Stimulated activated CD8-positive, alpha-beta memory T cell treated with anti-CD3 and anti-CD28 coated beads, Interleukin-2, amount 100 ng/mL, for 1 hour (primary cell): Measurements from ENCODE around the gene GAL3ST3.

Experiments used
- DNase-seq, 2 donors: peaks; one replicate each; pipeline ENCODE4 v3.0.0-alpha.2; 2020; ENCODE audit warnings: low read depth in 2 of 2

The GAL3ST3 gene

DNA sequence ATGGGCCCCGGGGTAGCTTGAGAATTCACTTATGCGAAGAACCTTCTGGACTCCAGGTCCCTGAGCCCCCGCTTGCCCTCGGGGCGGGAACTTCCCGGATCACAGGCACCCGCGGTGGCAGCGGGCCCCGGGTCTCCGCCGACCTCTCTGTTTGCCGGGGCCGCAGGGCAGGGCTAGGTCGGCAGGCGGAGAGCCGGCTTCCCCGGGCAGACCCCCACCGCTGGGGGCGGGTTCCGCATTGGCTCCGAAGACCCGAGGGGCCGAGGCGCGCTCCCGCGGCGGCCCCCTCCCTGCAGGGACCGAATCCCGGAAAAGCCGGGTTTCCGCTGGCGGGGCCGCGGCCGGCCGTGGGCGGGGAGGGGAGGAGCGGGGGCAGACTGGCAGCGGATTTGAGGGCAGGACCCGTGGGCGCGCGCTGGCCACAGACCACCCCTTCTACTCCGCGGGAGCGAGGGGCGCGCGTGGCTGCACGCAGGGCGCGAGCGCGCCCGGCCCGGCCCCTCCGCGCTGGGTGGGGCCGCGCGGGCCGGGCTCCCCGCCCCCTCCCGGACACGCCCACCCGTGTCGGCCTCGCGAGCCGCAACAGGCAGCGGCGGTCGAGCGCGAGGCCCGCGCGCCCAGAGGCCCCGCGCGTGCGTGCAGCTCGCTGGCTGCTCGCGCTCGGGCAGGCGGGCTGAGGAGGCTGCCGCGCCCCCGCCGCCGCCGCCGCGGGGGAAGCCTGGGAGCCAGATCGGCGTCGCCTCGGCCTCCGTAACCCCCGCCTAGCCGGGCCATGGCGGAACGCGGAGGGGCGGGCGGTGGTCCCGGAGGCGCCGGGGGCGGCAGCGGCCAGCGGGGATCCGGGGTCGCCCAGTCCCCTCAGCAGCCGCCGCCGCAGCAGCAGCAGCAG lies 21.0 kb upstream of the GAL3ST3 start, which contains the start of gene PACS1:
PACS1 (plus strand) TSS at position 558 of the 889 bp plus-strand sequence; CDS start at position 773, 215 bp downstream.
- DNase-seq, result peak; percentile 59

DNA sequence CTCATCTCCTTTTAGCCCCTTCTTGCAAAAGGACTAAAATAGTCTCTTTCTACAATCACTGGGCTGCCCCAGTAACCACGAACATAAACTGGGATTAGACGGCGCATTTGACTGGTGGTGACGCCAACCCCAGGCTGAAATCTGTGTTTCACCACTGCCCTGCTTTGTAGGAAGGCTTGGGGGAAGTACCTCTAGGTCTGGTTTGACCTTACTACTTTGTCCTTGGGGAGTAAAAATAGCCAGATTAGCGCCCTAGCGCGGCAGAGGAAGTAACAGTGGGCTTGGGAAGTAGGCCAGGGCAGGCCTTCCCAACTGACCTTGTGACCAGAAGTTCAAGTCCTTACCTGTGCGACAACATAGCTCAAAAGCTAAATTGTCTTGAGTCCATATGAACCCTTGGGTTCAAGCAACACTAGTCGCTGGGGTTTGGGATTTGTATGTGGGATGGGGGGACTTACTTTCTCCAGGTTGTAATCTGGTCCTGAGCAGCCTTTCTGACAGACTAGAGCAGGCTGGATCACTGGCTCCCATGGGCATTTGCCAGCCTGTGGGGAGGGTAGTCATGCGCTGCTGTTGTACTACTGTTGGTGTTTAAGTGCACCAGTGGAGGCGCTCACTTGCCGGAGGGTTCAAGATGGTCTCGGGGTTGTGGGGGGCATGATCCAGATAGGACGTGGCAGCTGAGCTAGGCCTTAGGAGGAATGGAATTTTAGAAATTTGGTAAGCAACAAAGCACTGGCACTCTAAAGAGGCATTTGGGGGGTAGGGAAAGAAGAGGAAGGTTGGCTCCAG lies 20.2 kb upstream of the GAL3ST3 start:
- no peak for DNase-seq

DNA sequence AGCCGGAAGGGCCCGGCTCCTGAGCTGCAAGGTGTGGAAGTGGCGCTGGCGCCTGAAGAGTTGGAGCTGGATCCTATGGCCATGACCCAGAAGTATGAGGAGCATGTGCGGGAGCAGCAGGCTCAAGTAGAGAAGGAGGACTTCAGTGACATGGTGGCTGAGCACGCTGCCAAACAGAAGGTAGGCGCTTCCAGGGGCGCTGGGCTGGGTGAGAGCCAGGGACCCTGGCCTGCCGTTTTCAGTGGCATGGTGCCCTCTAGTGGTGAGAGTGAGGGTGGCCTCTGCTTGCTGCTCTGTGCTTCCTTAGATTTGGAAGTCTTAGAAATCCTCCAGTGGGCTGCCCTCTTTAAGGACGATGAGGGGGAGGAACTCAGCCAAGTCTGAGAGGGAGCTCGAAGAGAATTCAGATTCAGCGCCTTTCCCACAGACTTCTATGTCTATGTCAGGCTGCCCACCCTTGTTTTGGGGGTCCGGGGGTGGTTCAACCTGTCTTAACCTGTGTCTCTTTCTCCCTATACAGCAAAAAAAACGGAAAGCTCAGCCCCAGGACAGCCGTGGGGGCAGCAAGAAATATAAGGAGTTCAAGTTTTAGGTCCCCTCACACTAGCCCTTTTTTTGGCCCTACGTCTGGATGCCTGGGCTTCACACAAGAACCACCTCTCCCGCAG lies 19.3 kb upstream of the GAL3ST3 start:
- peak; percentile 53 to 64 for DNase-seq

DNA sequence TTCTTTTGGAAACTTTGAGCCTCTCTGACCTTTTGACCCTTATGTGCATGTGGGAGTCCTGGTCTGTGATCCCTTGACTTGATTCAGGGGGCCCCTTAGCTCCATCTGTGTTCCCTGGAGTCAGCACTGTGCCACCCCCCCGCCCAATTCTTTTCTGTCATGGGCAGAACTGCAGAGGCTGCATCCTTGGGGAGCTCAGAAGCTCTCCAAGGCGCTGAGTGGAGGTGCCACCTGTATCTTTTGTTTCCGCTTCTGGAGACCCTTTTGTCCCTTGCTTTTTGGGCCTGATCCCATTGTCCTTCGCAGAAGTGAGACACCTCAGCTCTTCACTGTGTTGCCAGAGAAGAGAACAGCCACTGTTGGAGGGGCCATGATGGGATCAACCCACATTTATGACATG lies 18.7 kb upstream of the GAL3ST3 start:
- DNase-seq, result no peak

DNA sequence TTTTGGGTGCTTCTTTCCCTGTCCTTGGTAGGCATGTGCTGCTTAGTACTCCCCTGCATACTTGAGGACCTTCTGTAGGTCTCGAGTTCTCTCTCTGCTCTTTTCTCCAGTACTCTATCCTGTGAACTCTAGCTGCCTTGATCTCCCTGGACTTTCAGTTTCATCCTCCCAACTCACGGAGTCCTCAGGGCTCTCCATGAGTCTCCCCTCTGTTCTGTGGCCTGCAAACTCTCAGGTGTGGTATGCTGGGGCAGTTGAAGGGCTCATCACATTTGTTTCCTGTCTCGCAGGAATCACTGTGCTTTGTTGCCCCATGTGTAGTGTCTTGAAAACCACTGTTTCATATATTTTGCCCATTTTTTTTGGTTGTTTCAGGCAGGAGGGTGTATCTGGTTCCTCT lies 17.8 kb upstream of the GAL3ST3 start:
- no peak for DNase-seq

DNA sequence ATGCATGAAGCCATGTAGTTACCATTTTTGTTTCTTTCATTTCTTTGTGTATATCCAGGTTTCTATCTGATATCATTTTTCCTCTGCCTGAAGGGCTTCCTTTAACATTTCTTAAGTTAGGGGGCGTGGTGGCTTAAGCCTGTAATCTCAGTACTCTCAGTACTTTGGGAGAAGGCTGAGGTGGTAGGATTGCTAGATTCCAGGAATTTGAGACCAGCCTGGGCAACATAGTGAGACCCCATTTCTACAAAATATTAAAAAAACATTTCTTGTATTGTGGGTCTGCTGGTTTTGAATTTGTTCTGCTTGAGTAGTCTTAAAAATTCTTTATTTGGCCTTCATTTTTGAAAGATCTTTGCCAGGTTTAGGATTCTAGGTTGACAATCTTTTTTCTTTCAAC lies 15.6 kb upstream of the GAL3ST3 start:
- DNase-seq, result no peak

DNA sequence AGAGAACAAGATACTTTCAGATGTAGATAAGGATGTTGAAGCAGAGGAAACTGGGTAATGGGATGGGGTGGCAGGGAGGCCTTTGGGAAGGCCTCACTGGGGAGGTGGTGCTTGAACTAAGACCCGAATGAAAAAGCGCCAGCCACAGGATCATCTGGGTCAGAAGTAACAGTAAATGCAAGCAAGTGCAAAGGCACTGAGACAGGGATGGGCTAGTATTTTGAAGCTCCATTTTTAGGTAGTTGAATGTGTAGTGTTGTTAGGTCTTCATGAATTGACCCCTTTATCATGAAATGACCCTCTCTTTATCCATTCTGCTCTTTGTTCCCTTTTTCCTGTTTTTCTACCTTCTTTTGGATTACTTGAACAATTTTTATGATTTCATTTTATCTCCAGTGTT lies 14.9 kb upstream of the GAL3ST3 start:
- DNase-seq, result no peak

DNA sequence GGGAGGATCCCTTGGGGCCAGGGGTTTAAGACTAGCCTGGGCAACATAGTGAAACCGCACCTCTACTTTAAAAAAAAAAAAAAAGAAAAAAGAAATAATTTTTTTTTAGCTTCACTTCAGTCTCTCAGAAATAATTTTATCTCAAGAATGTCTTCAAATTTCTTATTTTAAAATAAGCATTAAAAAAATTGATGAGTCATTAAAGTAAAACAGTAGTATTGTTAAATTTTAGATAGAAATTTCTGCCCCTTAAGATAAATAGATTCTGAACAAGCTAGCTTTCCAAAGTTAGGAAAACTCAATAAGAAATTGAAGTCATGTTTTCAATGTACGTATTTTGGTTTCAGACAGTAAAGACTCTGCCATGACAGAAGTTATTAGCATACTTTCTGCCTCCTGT lies 13.4 kb upstream of the GAL3ST3 start:
- DNase-seq, result no peak

DNA sequence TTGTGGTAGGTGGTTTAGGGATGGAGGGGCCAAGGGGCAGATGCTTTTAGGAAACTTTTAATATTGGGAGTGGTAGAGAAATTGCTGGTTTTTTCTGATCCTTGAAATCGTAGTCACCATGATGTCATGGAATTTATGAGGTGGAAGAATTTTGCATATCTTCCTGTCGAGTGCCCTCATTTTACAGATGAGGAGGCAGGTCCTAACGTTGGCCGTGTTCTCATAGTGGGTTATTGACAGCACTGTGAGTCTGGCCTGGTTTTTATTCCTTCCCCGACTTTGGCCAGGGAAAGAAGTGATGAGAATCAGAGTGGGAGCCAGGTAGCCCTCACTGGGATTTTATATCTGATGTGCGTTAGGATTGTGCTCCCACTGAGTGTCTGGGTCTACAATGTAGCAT lies 12.3 kb upstream of the GAL3ST3 start:
- no peak for DNase-seq

DNA sequence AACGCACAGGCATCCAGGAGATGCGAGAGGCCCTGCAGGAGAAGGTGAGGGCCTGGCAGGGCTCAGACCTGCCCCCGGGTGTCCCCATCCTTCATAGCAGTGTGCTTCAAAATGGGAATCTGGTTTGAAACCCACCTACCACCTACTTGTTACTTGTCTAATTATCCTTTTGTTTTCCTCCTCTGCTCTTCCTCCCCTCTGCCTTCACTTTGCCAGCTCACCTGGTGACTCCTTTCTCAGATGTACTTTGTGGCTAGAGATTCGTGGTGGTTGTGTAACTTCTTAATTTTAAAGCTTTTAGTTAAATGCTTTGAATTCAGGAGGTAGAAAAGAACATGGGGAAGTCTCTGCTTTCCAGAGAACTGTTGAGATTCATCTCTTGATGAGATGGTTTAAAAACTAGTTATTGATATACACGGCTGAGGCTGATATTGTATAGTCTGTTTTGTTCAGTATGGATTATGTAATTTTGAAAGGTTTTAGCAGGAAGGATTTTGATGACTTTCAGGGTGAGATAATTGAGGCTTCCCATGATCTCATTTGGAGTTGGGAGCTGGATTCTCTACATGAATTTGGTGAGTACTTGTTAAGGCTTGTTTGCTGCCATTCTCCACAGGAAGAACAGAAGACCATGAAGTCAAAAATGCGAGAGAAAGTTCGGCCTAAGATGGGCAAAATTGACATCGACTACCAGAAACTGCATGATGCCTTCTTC lies 11.2 kb upstream of the GAL3ST3 start:
- DNase-seq, result no peak

DNA sequence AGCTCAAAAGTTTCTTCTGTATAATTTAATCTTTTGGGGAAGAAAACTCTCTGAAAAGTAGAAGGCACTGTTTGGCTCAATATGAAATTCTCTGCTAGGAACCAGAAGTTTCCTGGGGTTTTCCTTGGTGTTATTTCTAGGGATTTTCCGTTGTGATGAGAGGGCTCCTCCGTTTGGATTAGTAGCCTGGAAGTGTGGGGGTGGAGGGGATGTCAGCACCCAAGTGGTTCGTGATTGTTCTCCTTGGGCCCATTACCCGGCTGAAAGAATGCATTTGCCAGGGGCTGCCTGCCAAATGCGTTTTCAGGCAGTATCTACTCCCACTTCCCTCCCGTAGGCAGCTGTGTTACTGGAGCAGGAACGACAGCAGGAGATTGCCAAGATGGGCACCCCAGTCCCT lies 7.5 kb upstream of the GAL3ST3 start:
- no peak for DNase-seq

DNA sequence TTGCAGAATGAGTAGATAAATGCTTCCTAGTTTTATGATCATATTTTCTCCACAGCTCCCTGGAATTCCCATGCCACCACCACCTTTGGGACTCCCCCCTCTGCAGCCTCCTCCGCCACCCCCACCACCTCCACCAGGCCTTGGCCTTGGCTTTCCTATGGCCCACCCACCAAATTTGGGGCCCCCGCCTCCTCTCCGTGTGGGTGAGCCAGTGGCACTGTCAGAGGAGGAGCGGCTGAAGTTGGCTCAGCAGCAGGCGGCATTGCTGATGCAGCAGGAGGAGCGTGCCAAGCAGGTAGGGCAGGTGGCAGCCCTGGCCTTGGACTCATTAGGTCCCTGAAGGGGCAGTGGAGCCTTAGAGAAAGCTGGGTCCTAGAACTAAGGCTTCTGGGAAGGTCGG lies 6.1 kb upstream of the GAL3ST3 start:
- no peak for DNase-seq

DNA sequence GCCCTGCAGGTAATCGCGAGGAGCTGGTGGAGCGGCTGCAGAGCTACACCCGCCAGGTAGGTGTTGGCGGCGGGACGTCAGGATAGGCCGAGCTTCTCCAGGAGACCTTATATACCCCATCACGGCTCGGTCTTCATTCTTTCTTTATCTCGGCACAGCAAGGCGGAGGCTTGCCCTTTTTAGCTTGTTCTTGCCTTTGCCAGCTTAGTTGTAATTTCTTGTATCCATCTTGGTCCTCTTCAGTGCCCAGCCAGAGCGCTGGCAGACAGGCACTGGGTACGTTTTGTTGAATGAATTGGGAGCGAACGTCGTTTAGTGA lies 3.7 kb upstream of the GAL3ST3 start:
- no peak for DNase-seq

DNA sequence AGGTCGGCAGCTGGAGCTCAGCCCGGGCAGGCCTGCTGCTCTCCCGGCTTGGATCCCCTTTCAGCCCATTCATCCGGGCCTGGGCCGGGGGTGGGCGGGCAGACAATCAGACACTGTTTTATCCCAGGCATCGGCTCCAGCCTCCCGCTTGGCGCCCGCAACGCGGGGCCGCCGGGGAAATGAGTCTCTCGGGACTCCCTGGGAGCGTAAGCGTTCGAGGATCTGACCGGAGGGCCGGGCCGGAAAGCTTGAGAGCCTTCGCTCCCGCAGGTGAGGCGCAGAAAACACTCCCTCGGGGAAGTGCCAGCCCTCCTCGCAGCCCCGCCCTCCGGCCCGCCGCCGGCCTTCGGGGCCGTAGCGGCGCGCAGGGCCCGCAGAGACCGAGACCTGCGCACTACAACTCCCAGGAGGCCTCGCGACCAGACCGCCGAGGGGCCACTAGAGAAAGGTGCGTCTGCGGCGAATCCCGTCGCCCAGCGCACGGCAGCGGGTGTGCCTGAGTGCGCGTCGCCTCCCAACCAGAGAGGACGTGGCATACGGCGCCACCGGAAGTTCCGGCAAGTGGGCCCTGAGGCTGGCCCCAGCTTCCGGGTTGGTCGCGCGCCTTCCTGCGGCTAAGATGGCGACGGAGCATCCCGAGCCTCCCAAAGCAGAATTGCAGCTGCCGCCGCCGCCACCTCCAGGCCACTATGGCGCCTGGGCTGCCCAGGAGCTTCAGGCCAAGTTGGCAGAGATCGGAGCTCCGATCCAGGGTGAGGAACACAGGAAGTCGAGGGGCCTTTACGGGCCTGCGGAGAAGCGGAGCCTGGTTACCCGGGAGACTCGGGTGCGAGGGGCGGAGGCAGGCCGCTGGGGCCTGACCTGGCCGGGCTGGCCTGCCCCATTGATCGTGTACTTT lies 3.1 kb upstream of the GAL3ST3 start, which contains the start of gene SF3B2:
SF3B2 (plus strand) TSS at position 599 of the 898 bp plus-strand sequence; CDS start at position 620, 21 bp downstream.
- peak; percentile 89 to 91 for DNase-seq

DNA sequence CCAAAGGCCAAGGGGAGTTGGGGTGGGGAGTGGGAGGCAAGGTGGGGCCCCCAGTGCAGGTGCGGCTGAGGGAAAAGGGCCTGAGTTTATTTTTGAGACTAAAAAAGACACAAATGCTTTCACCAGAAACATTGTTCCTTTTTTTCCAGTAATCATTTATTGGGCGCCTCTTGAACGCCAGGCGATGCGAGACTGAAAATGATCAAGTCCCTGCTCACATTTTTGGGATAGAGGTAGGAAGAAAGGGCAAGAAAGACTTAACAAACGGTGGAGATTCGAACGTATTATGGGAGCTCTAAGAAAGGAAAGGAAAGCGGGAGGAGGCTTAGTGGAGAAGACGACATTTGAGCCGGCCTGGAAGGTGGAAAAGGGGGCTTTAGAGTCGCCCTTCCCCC lies 2.4 kb upstream of the GAL3ST3 start:
- no peak for DNase-seq

DNA sequence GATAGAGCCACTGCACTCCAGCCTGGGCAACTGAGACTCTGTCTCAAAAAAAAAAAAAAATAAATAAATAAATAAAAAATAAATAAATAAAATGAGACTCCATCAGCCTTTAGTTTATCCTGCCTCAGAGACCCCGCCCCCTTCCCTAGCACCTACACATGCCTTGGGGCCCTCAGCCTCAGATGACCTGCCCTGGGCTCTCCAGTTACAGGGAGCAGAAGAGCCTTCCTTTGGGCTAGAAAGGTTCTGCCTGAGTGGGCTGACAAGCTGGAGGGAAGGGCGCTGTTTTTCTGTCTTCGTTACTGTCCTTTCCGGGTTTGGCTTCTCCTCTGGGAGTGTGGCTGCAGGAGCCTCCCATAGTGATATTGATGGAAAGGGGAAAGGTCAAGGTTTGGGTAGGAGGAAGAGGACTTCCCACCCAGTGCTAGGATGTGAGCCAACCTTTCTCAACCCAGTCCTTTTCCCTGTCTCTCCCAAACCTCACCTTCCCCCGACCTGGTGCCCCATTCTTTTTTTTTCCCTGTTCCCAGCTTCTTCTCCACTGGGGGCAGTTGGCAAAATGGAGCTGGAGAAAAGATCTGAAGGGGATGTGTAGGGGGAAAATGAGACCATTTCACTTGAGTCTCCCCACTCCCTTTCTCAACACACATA lies 1.7 kb upstream of the GAL3ST3 start:
- no peak for DNase-seq

DNA sequence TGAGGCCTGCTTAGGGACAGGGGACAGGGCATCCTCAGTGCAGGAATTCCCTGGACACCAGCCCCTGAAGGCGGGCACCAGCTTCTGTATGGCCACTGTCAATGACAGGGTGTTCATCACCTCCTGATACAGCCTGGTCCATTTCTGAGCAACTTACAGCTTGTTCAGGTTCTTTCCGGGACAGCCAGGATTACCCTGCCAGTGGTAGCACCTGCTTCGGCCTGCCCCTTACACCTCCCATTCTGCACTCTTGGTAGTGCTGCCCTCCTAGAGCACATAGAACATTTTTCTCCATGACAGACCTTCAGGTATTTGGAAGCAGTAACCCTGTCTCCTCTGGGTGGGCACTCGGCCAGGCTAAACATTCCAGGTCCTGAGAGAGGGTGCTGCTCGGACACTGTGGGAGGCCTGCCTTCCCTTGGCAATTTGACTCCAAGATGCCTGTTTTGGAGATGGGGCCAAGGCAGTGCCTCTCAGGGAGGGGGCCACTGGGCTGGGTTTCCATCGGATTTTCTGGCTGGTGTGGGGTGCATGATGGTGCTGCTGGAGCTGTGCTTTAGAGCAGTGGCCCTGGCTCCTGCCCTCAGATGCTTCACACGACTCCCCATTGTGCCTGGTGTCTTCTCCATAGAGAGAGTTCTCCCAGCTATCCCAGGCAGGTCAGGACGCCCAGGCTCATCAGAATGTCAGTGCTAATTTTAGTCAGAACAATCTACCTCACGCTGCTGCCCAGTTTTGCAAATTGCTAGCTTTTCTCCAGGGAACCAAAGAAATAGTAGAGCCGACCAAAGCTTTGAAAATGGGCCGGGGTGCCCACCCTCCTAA lies 1.2 kb downstream of the GAL3ST3 start:
- no peak for DNase-seq

DNA sequence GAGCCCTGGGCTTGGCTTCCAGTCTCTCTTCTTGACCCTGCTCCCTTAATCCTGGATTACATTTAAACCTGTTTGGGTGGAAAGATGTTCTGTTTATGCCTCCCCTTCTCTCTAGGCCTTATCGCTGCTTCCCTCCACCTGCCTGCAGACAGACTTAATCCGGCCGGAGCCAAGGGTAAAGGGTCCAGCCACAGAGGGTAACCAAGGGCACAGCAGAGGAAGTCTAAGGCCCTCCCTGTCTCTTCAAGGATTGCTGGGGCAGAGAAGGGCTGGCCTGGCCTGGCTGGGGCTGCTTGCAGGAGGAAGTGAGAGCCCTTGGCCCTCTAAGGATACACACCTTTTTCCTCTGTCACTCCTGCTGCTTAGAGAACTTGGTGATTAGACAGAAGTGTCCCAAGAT lies 2.1 kb downstream of the GAL3ST3 start:
- DNase-seq, result no peak

DNA sequence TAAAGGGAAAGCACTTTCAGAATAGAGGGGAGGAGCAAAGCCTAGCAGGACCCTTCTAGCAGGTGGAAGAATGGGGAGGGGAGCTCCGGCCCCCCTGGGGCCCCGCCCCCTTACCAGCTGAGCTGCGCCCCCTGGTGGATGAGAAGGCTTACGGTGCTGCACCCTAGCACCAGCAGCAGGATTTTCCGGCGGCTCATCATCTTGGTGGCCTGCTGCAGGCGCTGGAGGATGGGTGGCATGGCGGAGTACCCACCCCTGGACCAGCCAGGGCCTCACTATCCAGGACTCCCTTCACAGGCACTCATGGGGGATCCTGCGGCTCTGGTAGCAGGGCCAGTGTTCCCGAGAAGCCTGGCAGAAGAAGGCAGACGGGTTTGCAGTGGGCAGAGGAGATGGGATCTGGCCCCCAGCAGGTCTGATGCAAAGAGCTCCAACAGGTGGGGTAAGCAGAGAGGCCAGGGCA lies 3.8 kb downstream of the GAL3ST3 start:
- peak; percentile 63 to 75 for DNase-seq
